Stomach (tissue), 9 donors: Measurements from ENCODE around the gene GMEB2. TPM values are rescaled to one million over a fixed set of nuclear protein-coding genes. Genes with fewer than 3 reads are reported as not detected.
"Not testable (repeated sequence)": the region's sequence is repeated elsewhere in the genome, so short reads cannot be mapped to it uniquely, and the experiment has no call there.

Experiments
- DNase-seq, 2 donors: peaks; one replicate each; pipeline versions ENCODE4 v3.0.0 to v3.0.0-alpha.2; 2013 to 2019
- H3K27ac ChIP-seq, 5 donors: fragments of 200-600 bp in 4 of 5; sonication (generic) in 4 of 5; one replicate each; pipeline ENCODE4 v1.5.1; 2013 to 2019; ENCODE audit warnings: mild to moderate bottlenecking in 1 of 5, moderate library complexity in 1 of 5
- H3K27me3 ChIP-seq, 3 donors: fragments of 200-600 bp; sonication (generic); one replicate each; pipeline ENCODE4 v1.5.1; 2017 to 2019; ENCODE audit warnings: mixed run types in 1 of 3
- H3K36me3 ChIP-seq, 4 donors: fragments of 200-600 bp; sonication (generic); 1 replicate in 3 of 4; 2 replicates in 1 of 4; pipeline ENCODE4 v1.5.1; 2016 to 2019
- H3K4me1 ChIP-seq, 4 donors: fragments of 200-600 bp; sonication (generic); one replicate each; pipeline ENCODE4 v1.5.1; 2016 to 2019
- H3K4me3 ChIP-seq, 4 donors: fragments of 200-600 bp; sonication (generic) in 3 of 4; one replicate each; pipeline ENCODE4 v1.5.1; 2016 to 2019; ENCODE audit warnings: mild to moderate bottlenecking in 1 of 4
- H3K9me3 ChIP-seq, 4 donors: fragments of 200-600 bp; sonication (generic); one replicate each; pipeline ENCODE4 v1.5.1; 2016 to 2019
- EP300 ChIP-seq: sonication (generic); formaldehyde crosslinking; IDR thresholded peaks from one replicate; pipeline ENCODE4 v1.6.1; 2017; ENCODE audit warnings: antibody characterized with exemption
- POLR2A ChIP-seq, 4 donors: fragments of 450-650 bp; IDR thresholded peaks; one replicate each; pipeline ENCODE4 v1.6.1; 2016; ENCODE audit warnings: antibody characterized with exemption in 4 of 4, control low read depth in 2 of 4, mild to moderate bottlenecking in 1 of 4, moderate library complexity in 1 of 4
- POLR2AphosphoS5 ChIP-seq, 3 donors: sonication (generic); formaldehyde crosslinking; IDR thresholded peaks; one replicate each; pipeline ENCODE4 v1.6.1; 2016; ENCODE audit warnings: antibody characterized with exemption in 3 of 3
- WGBS, 5 donors: extraction: QIAGEN DNeasy Blood & Tissue Kit in 3 of 5; methylation state at CpG; one replicate each; pipeline versions ENCODE4 v1.1.5 to v1.1.7; 2013 to 2018; 5-methylcytosine and 5-hydroxymethylcytosine counted together
- intact Hi-C: fragments of 100-400 bp; cut with DNase I; formaldehyde crosslinking; loops from one replicate; pipeline ENCODE4 v1.15.1; 2023; ENCODE audit warnings: low total_unique reads
- polyA plus RNA-seq, 3 donors: library from polyadenylated mRNA; stranded (reverse); fragments of 200-250 nt; gene quantifications; one replicate each; pipeline ENCODE4 v1.2.3, GENCODE V29; 2013
- total RNA-seq, 5 donors: library from RNA; depleted of rRNA; stranded (reverse); fragments of >200 nt; gene quantifications; one replicate each; pipeline versions ENCODE4 v1.1.0 to v1.2.3, GENCODE V29; 2014 to 2016
- TF ChIP-seq, protein P1 (sequence below), 7 experiments: fragments of 450-650 bp in 4 of 7; fragments of 200-600 bp in 3 of 7; sonication (generic) in 3 of 7; IDR thresholded peaks; one replicate each; pipeline ENCODE4 v1.5.1; 2016 to 2019; ENCODE audit warnings: antibody characterized with exemption in 7 of 7, control low read depth in 2 of 7, mild to moderate bottlenecking in 1 of 7
- donor health status: healthy with polysubstance abuse.
- donor health status: Bipolar disorder and iron deficiency.
- donor health status: healthy.

Gene GMEB2
- total and polyA plus RNA-seq, 8 donors, result 1.8 to 20.4 (median 7.5) TPM

DNA sequence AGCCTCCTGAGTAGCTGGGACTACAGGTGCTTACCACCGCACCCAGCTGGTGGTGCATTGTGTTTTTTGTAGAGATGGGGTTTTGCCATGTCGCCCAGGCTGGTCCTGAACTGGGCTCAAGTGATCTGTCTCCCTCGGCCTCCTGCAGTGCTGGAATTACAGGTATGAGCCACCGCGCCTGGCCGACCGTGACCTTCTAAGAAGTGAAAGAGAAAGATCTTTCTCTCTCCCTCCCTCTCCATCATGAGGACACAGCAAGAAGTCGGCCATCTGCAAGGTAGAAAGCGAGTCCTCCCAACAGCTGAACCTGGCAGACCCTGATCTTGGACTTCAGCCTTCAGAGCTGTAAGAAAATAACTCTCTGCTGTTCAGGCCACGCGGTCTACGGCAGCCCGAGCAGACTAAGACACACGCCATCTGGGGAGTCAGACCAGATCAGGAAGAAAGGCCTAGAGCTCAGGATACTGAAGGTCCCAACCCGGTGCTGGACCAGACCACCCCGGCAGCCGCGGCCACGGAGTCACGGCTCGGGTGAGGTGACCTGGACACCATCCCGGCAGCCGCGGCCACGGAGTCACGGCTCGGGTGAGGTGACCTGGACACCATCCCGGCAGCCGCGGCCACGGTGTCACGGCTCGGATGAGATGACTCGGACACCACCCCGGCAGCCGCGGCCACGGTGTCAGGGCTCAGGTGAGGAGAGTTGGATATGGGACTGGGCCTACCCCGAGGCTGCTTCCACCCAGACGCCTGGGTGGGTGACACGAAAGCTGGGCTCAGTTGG lies 9.6 kb downstream of the GMEB2 start:
- intact Hi-C loops, result no loop called here
- 89 to 97% (median 93%) methylated on average over 39 to 41 of the region's 41 CpGs for WGBS, 5 donors
- H3K36me3 ChIP-seq, result peaks cover 0 to 59% (median 58%) of the 10 kb centered on the region in 4 donors
- H3K27ac ChIP-seq, result no peak overlapping the region
- no peak overlapping the region for H3K4me3 ChIP-seq
- no peak for TF ChIP-seq POLR2AphosphoS5 (IDR thresholded peaks at IDR 0.05)
- TF ChIP-seq EP300, result no peak
- no peak for TF ChIP-seq POLR2A (IDR thresholded peaks at IDR 0.05)
- TF ChIP-seq, protein P1, sequence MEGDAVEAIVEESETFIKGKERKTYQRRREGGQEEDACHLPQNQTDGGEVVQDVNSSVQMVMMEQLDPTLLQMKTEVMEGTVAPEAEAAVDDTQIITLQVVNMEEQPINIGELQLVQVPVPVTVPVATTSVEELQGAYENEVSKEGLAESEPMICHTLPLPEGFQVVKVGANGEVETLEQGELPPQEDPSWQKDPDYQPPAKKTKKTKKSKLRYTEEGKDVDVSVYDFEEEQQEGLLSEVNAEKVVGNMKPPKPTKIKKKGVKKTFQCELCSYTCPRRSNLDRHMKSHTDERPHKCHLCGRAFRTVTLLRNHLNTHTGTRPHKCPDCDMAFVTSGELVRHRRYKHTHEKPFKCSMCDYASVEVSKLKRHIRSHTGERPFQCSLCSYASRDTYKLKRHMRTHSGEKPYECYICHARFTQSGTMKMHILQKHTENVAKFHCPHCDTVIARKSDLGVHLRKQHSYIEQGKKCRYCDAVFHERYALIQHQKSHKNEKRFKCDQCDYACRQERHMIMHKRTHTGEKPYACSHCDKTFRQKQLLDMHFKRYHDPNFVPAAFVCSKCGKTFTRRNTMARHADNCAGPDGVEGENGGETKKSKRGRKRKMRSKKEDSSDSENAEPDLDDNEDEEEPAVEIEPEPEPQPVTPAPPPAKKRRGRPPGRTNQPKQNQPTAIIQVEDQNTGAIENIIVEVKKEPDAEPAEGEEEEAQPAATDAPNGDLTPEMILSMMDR (IDR thresholded peaks at IDR 0.05), result no peak
- H3K27me3 ChIP-seq, result no peaks in the 10 kb centered on the region
- no peaks in the 10 kb centered on the region for H3K4me1 ChIP-seq
- DNase-seq, result no peak
- H3K9me3 ChIP-seq, result no peaks in the 10 kb centered on the region

DNA sequence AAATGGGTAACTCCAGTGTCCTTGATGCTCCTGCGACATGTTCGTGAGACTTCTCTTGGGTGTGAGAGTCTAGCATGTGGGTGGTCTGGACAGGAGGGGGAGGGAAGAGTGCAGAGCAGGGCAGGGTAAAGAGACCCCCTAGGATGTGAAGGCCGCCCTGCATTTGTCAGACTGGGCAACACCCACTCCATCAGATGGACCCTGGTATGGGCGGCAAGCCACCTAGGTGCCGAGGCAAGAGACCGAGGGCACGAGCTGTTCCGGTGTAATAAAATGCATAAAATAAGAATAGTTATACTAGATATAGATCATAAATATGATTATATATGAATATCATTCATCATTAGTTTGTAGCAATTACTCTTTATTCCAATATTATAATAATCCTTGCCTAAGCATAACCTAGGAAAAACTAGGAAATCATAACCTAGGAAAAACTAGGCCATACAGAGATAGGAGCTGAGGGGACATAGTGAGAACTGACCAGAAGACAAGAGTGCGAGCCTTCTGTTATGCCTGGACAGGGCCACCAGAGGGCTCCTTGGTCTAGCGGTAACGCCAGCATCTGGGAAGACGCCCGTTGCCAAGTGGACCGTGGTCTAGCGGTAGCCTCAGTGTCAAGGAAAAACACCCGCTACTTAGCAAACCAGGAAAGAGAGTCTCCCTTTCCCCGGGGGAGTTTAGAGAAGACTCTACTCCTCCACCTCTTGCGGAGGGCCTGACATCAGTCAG lies 12.9 kb downstream of the GMEB2 start:
- TF ChIP-seq, protein P1 (IDR thresholded peaks at IDR 0.05), result peak in 3 of 7 experiments; percentile 13 to 27 (median 18)
- H3K27me3 ChIP-seq, H3K4me1 ChIP-seq, H3K9me3 ChIP-seq, DNase-seq, intact Hi-C loops, H3K27ac ChIP-seq, H3K4me3 ChIP-seq: not testable (repeated sequence)
- WGBS, 5 donors, result 83 to 96% (median 91%) methylated on average over 9 to 18 of the region's 18 CpGs
- H3K36me3 ChIP-seq, result peaks cover 0 to 70% (median 55%) of the 10 kb centered on the region in 4 donors

DNA sequence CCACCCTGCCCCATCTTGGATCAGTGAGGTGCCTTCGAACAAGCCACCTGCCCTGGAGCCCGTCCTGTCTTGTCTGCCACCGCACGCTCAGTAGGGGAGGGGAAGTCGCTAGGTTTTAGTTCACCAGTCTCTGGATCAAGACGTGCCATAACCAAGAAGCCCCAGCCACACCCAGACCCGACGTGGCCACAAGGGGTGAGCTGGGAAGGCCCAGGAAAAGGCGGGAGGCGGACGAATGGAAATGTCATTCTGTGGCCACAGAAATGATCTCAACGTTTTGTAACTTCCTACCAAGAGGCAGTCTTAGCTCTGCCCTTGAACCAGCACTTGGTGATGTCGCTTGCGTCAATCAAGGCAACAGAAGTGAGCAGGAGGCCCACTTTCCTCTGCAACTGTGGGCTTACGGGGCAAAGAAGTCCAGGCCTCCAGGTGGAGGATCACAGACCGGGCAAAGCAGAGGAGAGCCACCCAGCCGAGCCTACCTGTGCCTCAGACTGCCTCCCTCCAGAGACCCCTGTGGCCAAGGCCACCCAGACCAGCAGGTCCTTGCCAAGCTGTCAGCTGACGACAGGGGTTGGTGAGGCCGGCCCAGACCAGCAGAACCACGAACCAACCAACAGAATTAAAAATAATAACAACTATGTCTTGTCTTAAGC lies 14.5 kb downstream of the GMEB2 start:
- Histone ChIP-seq H3K36me3 (peaks cover 0 to 54% (median 39%) of the 10 kb centered on the region in 4 donors), H3K27me3 (no peaks in the 10 kb centered on the region), H3K4me1 (no peaks in the 10 kb centered on the region), H3K4me3 (no peak overlapping the region), H3K9me3 (no peaks in the 10 kb centered on the region), H3K27ac (no peak overlapping the region)
- TF ChIP-seq EP300 (no peak), POLR2A (IDR thresholded peaks at IDR 0.05) (no peak), POLR2AphosphoS5 (IDR thresholded peaks at IDR 0.05) (no peak)
- TF ChIP-seq, protein P1 (IDR thresholded peaks at IDR 0.05), result no peak
- no peak for DNase-seq
- WGBS, 5 donors, result 70 to 87% (median 84%) methylated on average over 19 to 20 of the region's 20 CpGs
- intact Hi-C loops, result no loop called here

DNA sequence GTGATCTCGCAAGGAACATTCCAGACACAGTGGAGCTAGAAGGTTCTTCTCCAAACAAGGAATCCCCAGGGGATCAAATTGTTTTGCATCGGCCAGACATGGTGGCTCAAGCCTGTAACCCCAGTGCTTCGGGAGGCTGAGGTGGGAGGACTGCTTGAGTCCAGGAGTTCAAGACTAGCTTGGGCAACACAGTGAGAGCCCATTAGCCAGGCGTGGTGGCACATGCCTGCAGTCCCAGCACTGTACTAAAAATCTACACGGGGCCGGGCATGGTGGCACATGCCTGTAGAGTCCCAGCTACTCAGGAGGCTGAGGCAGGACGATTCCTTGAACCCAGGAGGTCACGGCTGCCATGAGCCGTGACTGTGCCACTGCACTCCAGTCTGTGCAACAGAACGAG lies 15.3 kb downstream of the GMEB2 start:
- Histone ChIP-seq H3K4me1 (no peaks in the 10 kb centered on the region), H3K9me3 (no peaks in the 10 kb centered on the region), H3K36me3 (peaks cover 0 to 47% (median 31%) of the 10 kb centered on the region in 4 donors), H3K4me3 (no peak overlapping the region), H3K27me3 (no peaks in the 10 kb centered on the region), H3K27ac (no peak overlapping the region)
- no peak for DNase-seq
- intact Hi-C loops, result no loop called here
- WGBS, 5 donors, result 90 to 96% (median 96%) methylated on average over 10 of the region's 10 CpGs
- TF ChIP-seq, protein P1 (IDR thresholded peaks at IDR 0.05), result no peak
- TF ChIP-seq EP300 (no peak), POLR2AphosphoS5 (IDR thresholded peaks at IDR 0.05) (no peak), POLR2A (IDR thresholded peaks at IDR 0.05) (no peak)
